ENCODE measurements around the gene TBC1D4.

GRCh38 chr13:75359266-75359665 lies 122.7 kb downstream of the TBC1D4 start:
- no peak for TF ChIP-seq CTCF (conservative IDR thresholded peaks at IDR 0.05; ENCODE audit: low read length)
- no peak for TF ChIP-seq EZH2phosphoT487 (IDR thresholded peaks at IDR 0.05; ENCODE audit: borderline replicate concordance)
